Heart left ventricle (tissue), 16 donors: ENCODE measurements around the gene FCHSD2. TPM values are rescaled to one million over a fixed set of nuclear protein-coding genes. Genes with fewer than 3 reads are reported as not detected.
A peak's percentile ranks its signal among the peaks of the same experiment; 100 is the strongest.

Experiments
- ATAC-seq, 4 donors: fragments of 200-7000 bp; cut with Tn5 transposase; one replicate each; pipeline ENCODE4 v1.9.1; 2020 to 2022; ENCODE audit warnings: moderate library complexity in 4 of 4, mild to moderate bottlenecking in 3 of 4, moderate number of reproducible peaks in 1 of 4
- DNase-seq, 5 donors: peaks; one replicate each; pipeline ENCODE4 v3.0.0-alpha.2; 2020
- H3K27ac ChIP-seq, 12 donors: fragments of 200-600 bp; sonication (generic) in 4 of 12; one replicate each; pipeline versions ENCODE4 v1.5.0 to v1.8.0; 2016 to 2022; ENCODE audit warnings: mild to moderate bottlenecking in 2 of 12
- H3K27me3 ChIP-seq, 9 donors: fragments of 200-600 bp; sonication (generic) in 2 of 9; one replicate each; pipeline versions ENCODE4 v1.5.1 to v1.8.0; 2016 to 2022; ENCODE audit warnings: mild to moderate bottlenecking in 3 of 9
- H3K36me3 ChIP-seq, 9 donors: fragments of 200-600 bp; sonication (generic) in 2 of 9; one replicate each; pipeline versions ENCODE4 v1.5.0 to v1.8.0; 2018 to 2022; ENCODE audit warnings: mild to moderate bottlenecking in 2 of 9
- H3K4me1 ChIP-seq, 12 donors: fragments of 200-600 bp; sonication (generic) in 4 of 12; one replicate each; pipeline versions ENCODE4 v1.5.0 to v1.8.0; 2016 to 2022; ENCODE audit warnings: mild to moderate bottlenecking in 3 of 12
- H3K4me3 ChIP-seq, 12 donors: fragments of 200-600 bp; sonication (generic) in 4 of 12; one replicate each; pipeline versions ENCODE4 v1.5.0 to v1.8.0; 2017 to 2022; ENCODE audit warnings: mild to moderate bottlenecking in 9 of 12, moderate library complexity in 4 of 12
- H3K9me3 ChIP-seq, 12 donors: fragments of 200-600 bp; sonication (generic) in 4 of 12; one replicate each; pipeline versions ENCODE4 v1.5.0 to v1.8.0; 2016 to 2022; ENCODE audit warnings: mild to moderate bottlenecking in 1 of 12
- CTCF ChIP-seq, 12 donors: fragments of 200-600 bp; sonication (generic) in 4 of 12; IDR thresholded peaks; one replicate each; pipeline versions ENCODE4 v1.5.0 to v1.8.0; 2018 to 2022; ENCODE audit warnings: antibody characterized with exemption in 12 of 12, mild to moderate bottlenecking in 5 of 12
- POLR2A ChIP-seq, 2 donors: fragments of 450-650 bp; IDR thresholded peaks; one replicate each; pipeline ENCODE4 v1.6.1; 2017; ENCODE audit warnings: antibody characterized with exemption in 2 of 2, mild to moderate bottlenecking in 2 of 2, moderate library complexity in 2 of 2
- WGBS, 4 donors: extraction: QIAGEN DNeasy Blood & Tissue Kit in 2 of 4; methylation state at CpG; one replicate each; pipeline versions ENCODE4 v1.1.5 to v1.1.7; 2013 to 2018; 5-methylcytosine and 5-hydroxymethylcytosine counted together
- intact Hi-C, 10 donors: fragments of 100-400 bp; cut with DNase I; formaldehyde crosslinking; loops; one replicate each; pipeline versions ENCODE4 v1.11.1 to v1.14.2; 2022
- polyA plus RNA-seq, 2 donors: library from polyadenylated mRNA; stranded (reverse); fragments of 200-250 nt; gene quantifications; one replicate each; pipeline ENCODE4 v1.2.3, GENCODE V29; 2013
- total RNA-seq, 9 donors: library from RNA; depleted of rRNA in 2 of 9; stranded (reverse); fragments of >200 nt in 2 of 9; fragmentation: NEBNext Ultra II Directional in 3 of 9; extraction: Animal tissue kit (Norgen Biotek cat#: 25700) in 3 of 9; gene quantifications; one replicate each; pipeline versions ENCODE4 v1.1.0 to v1.2.4, GENCODE V29; 2016 to 2023
- donor health status: ischemic (EF 13 %, LVEDD 7.1; RV severe dilation, severe dysfunction).
- donor health status: healthy with polysubstance abuse.
- donor health status: DM: no; HTN: yes; CAD: no.
- donor health status: DM: no; HTN: no; CAD: no.
- donor health status: ischemic (EF 25% LVEDD 6.9; RV normal size, moderate dysfunction).
- donor health status: ischemic (EF 25% LVEDD 5.7; RV mildly dilated, moderate dysfunction).
- donor health status: healthy.
- donor health status: DM: yes; HTN: yes; CAD: no.
- donor health status: ischemic (EF 35%, LVEDD 5.7; RV mildly dilated, moderate dysfunction).
- donor health status: nonischemic (EF 11% LVEDD 7.7; RV severe dilation, severe dysfunction).
- donor health status: DM: yes; HTN: yes; CAD: no.
- donor health status: PGD.
- donor health status: ischemic (EF 29% LVEDD 5.4; RV normal size, mild dysfunction).
- donor health status: nonischemic (EF 23%, LVEDD 6.1; RV moderate dilation, normal function).

Gene FCHSD2
- total and polyA plus RNA-seq, 11 donors = 9.9 to 61.1 (median 39.0) TPM

- no peaks in the 10 kb centered on the region for H3K9me3 ChIP-seq
- 93 to 99% (median 96%) methylated on average over 4 of the region's 4 CpGs for WGBS, 4 donors
- no peaks in the 10 kb centered on the region for H3K36me3 ChIP-seq
- peak overlapping the region in 4 of 12 donors; percentile 21 to 99 (median 84) for H3K27ac ChIP-seq
- ATAC-seq (no peak), DNase-seq (no peak)
- intact Hi-C loops = no loop called here
- no peaks in the 10 kb centered on the region for H3K27me3 ChIP-seq
- no peak overlapping the region for H3K4me3 ChIP-seq
- TF ChIP-seq POLR2A (IDR thresholded peaks at IDR 0.05) = no peak
- no peak for TF ChIP-seq CTCF (IDR thresholded peaks at IDR 0.05)
- H3K4me1 ChIP-seq = peaks cover 0 to 82% (median 49%) of the 10 kb centered on the region in 12 donors
These were observed 13.0 kb upstream of the FCHSD2 start for GRCh38 chr11:73155102-73155501.

- ATAC-seq (peak in 1 of 4 donors; percentile 3), DNase-seq (no peak)
- H3K4me1 ChIP-seq = peaks cover 0 to 79% (median 53%) of the 10 kb centered on the region in 12 donors
- no peak overlapping the region for H3K4me3 ChIP-seq
- intact Hi-C loops = no loop called here
- no peaks in the 10 kb centered on the region for H3K36me3 ChIP-seq
- TF ChIP-seq CTCF (IDR thresholded peaks at IDR 0.05) (no peak), POLR2A (IDR thresholded peaks at IDR 0.05) (no peak)
- no peaks in the 10 kb centered on the region for H3K27me3 ChIP-seq
- no peaks in the 10 kb centered on the region for H3K9me3 ChIP-seq
- H3K27ac ChIP-seq = peak overlapping the region in 10 of 12 donors; percentile 22 to 99 (median 80)
- whole genome bisulfite sequencing, 4 donors = 68 to 77% (median 69%) methylated on average over 3 of the region's 3 CpGs
These were observed 12.1 kb upstream of the FCHSD2 start for GRCh38 chr11:73154178-73154577.

DNA sequence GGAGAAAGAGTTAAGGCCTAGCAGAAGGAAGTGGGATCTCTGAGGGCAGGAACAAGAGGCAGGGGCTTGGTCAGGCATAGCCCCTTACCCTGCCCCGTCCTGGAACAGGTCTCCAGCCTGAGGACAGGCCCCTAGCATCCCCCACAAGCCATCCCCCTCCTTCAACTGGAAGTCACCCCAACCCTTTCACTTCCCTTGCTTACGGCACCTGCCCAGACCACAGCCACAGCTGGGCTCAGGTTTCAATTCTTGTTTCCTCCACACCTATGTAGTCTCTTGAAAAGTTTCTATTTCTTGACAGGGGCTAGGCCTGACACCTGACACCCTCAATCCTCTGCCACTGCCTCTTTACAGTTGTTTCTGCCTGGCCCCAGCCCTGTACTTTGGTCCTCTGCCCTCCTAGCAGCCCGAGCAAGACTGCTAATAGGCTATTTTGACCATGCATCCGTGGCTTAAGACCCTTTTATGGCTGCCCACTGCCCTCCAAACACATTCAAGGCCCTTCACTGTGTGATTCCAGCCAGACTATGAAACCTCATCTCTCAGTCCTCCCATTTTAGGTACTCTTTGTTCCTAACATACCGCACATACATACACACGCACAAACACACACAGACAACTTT is 10.9 kb upstream of the FCHSD2 start:
- 53 to 69% (median 66%) methylated on average over 6 of the region's 6 CpGs for WGBS, 4 donors
- H3K4me1 ChIP-seq = peaks cover 0 to 77% (median 49%) of the 10 kb centered on the region in 12 donors
- no peaks in the 10 kb centered on the region for H3K27me3 ChIP-seq
- H3K36me3 ChIP-seq = no peaks in the 10 kb centered on the region
- H3K27ac ChIP-seq = peak overlapping the region; percentile 27 to 99 (median 79)
- DNase-seq = no peak
- intact Hi-C loops = no loop called here
- no peaks in the 10 kb centered on the region for H3K9me3 ChIP-seq
- peak in 3 of 4 donors; percentile 3 to 21 (median 18) for ATAC-seq
- no peak for TF ChIP-seq POLR2A (IDR thresholded peaks at IDR 0.05)
- TF ChIP-seq CTCF (IDR thresholded peaks at IDR 0.05) = no peak
- no peak overlapping the region for H3K4me3 ChIP-seq

DNA sequence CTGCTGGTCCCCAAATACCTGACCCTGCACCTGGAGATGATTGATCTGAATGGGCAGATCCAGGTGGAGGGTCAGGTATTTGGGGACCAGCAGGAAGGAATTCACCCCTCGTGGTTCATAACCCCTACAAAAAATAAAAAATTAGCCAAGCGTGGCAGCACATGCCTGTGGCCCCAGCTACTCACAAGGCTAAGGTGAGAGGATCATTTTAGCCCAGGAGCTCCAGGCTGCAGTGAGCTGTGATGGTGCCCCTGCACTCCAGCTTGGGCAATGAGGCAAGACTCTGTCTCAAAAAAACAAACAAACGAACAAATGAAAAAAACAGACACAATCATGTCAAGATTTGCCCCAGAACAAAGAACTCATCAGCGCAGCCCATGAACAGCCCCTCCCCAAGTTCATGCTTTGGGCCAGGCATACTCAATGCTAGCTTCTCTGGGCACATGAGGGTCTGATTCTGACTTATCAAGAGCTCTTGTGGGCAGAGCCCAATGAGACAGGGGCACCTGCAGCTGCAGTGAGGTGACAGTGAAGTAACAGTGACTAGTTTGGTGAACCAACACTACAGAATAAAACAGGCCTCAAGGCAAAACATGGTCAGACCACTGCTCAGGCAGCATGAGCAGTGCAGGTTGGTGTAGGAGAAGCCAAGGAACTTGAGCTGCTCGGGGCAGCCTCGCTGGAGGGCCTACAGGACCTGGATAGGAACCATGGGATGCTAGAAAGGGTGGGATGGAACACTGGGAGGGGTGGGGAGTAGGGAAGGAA is 10.2 kb upstream of the FCHSD2 start:
- no peaks in the 10 kb centered on the region for H3K9me3 ChIP-seq
- peaks cover 0 to 77% (median 49%) of the 10 kb centered on the region in 12 donors for H3K4me1 ChIP-seq
- DNase-seq (no peak), ATAC-seq (no peak)
- intact Hi-C loops = no loop called here
- peak overlapping the region in 10 of 12 donors; percentile 32 to 99 (median 82) for H3K27ac ChIP-seq
- 84 to 90% (median 86%) methylated on average over 6 of the region's 6 CpGs for WGBS, 4 donors
- no peak overlapping the region for H3K4me3 ChIP-seq
- TF ChIP-seq POLR2A (IDR thresholded peaks at IDR 0.05) = no peak
- TF ChIP-seq CTCF (IDR thresholded peaks at IDR 0.05) = no peak
- H3K36me3 ChIP-seq = no peaks in the 10 kb centered on the region
- no peaks in the 10 kb centered on the region for H3K27me3 ChIP-seq
